MM.1S (cell line): ENCODE results near the gene BBS7.

Experiments used
- DNase-seq: peaks from one replicate; pipeline ENCODE4 v3.0.0-alpha.2; 2015
- H2AFZ ChIP-seq: fragments of 300-600 bp; sonication (generic); 2 replicates; pipeline ENCODE4 v1.6.0; 2016; ENCODE audit warnings: antibody characterized with exemption, low read length
- H3F3A ChIP-seq: fragments of 300-600 bp; sonication (generic); 2 replicates; pipeline ENCODE4 v1.6.1; 2016; ENCODE audit warnings: mild to moderate bottlenecking, antibody characterized with exemption, low read length, moderate library complexity, mixed read lengths; ENCODE audit not compliant: insufficient read depth
- H3K27ac ChIP-seq: fragments of 300-600 bp; sonication (generic); 2 replicates; pipeline ENCODE4 v1.5.1; 2016; ENCODE audit warnings: mild to moderate bottlenecking, low read length
- H3K27me3 ChIP-seq: fragments of 300-600 bp; sonication (generic); replicated peaks from 2 replicates; pipeline ENCODE4 v1.6.0; 2016; ENCODE audit warnings: low read length; ENCODE audit not compliant: insufficient read depth
- H3K36me3 ChIP-seq: fragments of 300-600 bp; sonication (generic); replicated peaks from 2 replicates; pipeline ENCODE4 v1.6.1; 2016; ENCODE audit warnings: mild to moderate bottlenecking, low read length, mixed read lengths; ENCODE audit not compliant: insufficient read depth
- H3K4me1 ChIP-seq: fragments of 300-600 bp; sonication (generic); 2 replicates; pipeline ENCODE4 v1.6.1; 2016; ENCODE audit warnings: low read length, mixed read lengths
- H3K4me2 ChIP-seq: fragments of 300-600 bp; sonication (generic); 2 replicates; pipeline ENCODE4 v1.6.0; 2016; ENCODE audit warnings: low read depth, low read length
- H3K4me3 ChIP-seq: fragments of 300-600 bp; sonication (generic); 2 replicates; pipeline ENCODE4 v1.5.1; 2016; ENCODE audit warnings: low read length, mixed read lengths
- H3K79me2 ChIP-seq: fragments of 300-600 bp; sonication (generic); 2 replicates; pipeline ENCODE4 v1.6.1; 2016; ENCODE audit warnings: mixed run types, low read length, mixed read lengths
- H3K9ac ChIP-seq: fragments of 300-600 bp; sonication (generic); 2 replicates; pipeline ENCODE4 v1.6.1; 2016; ENCODE audit warnings: low read length, mixed read lengths
- H3K9me2 ChIP-seq: fragments of 300-600 bp; sonication (generic); replicated peaks from 2 replicates; pipeline ENCODE4 v1.6.1; 2016; ENCODE audit warnings: mild to moderate bottlenecking, low read length, mixed read lengths; ENCODE audit not compliant: insufficient read depth
- H3K9me3 ChIP-seq: fragments of 300-600 bp; sonication (generic); replicated peaks from 2 replicates; pipeline ENCODE4 v1.6.1; 2016; ENCODE audit warnings: mild to moderate bottlenecking, low read length, mixed read lengths; ENCODE audit not compliant: insufficient read depth
- H4K20me1 ChIP-seq: fragments of 300-600 bp; sonication (generic); 2 replicates; pipeline ENCODE4 v1.6.1; 2016; ENCODE audit warnings: mild to moderate bottlenecking, low read length, moderate library complexity, mixed read lengths; ENCODE audit not compliant: insufficient read depth
- CTCF ChIP-seq: fragments of 300-600 bp; sonication (generic); IDR thresholded peaks from 2 replicates; pipeline ENCODE4 v1.5.1; 2016; ENCODE audit warnings: antibody characterized with exemption, low read length, mixed read lengths
- EZH2 ChIP-seq: fragments of 300-600 bp; sonication (generic); optimal IDR thresholded peaks from 2 replicates; pipeline ENCODE3; 2017; ENCODE audit warnings: low read depth, mild to moderate bottlenecking, antibody characterized with exemption, low read length, mixed read lengths
- EZH2phosphoT487 ChIP-seq: fragments of 300-600 bp; sonication (generic); IDR thresholded peaks from 2 replicates; pipeline ENCODE4 v1.6.1; 2018; ENCODE audit warnings: antibody characterized with exemption, low read length

BBS7 gene

GRCh38 chr4:121800638-121800960 is 69.7 kb downstream of the BBS7 start:
- Histone ChIP-seq H3K4me3 (peak overlapping the region; percentile 79), H3K4me1 (peaks cover 28% of the 10 kb centered on the region), H3K79me2 (peaks cover 34% of the 10 kb centered on the region), H2AFZ (peak overlapping the region; percentile 91), H4K20me1 (no peaks in the 10 kb centered on the region), H3K9me2 (no peaks in the 10 kb centered on the region), H3K9ac (peak overlapping the region; percentile 83), H3K27ac (peak overlapping the region; percentile 73), H3F3A (peaks cover 17% of the 10 kb centered on the region), H3K27me3 (no peaks in the 10 kb centered on the region), H3K4me2 (peak overlapping the region; percentile 81), H3K36me3 (peaks cover 5% of the 10 kb centered on the region), H3K9me3 (no peaks in the 10 kb centered on the region)
- no peak for DNase-seq
- TF ChIP-seq EZH2phosphoT487 = no peak
- no peak for TF ChIP-seq EZH2
- no peak for TF ChIP-seq CTCF

- H3K36me3 ChIP-seq = peaks cover 5% of the 10 kb centered on the region
- H3K4me2 ChIP-seq = peak overlapping the region; percentile 81
- H3K9me2 ChIP-seq = no peaks in the 10 kb centered on the region
- TF ChIP-seq EZH2 = no peak
- no peak for TF ChIP-seq EZH2phosphoT487
- TF ChIP-seq CTCF = no peak
- H3K27me3 ChIP-seq = no peaks in the 10 kb centered on the region
- no peak for DNase-seq
- peak overlapping the region; percentile 79 for H3K4me3 ChIP-seq
- peaks cover 30% of the 10 kb centered on the region for H3K79me2 ChIP-seq
- peaks cover 28% of the 10 kb centered on the region for H3K4me1 ChIP-seq
- peak overlapping the region; percentile 73; the same call in 1 of the 2 replicates for H3K27ac ChIP-seq
- H3K9ac ChIP-seq = peak overlapping the region; percentile 83; the same call in 1 of the 2 replicates
- H2AFZ ChIP-seq = peak overlapping the region; percentile 91; the same call in 1 of the 2 replicates
- no peaks in the 10 kb centered on the region for H4K20me1 ChIP-seq
- H3K9me3 ChIP-seq = no peaks in the 10 kb centered on the region
- peaks cover 17% of the 10 kb centered on the region for H3F3A ChIP-seq
Measured at GRCh38 chr4:121799867-121800501, 70.3 kb downstream of the BBS7 start.

- Histone ChIP-seq H3K79me2 (peaks cover 24% of the 10 kb centered on the region), H3K9ac (no peak overlapping the region), H3F3A (peaks cover 17% of the 10 kb centered on the region), H2AFZ (no peak overlapping the region), H3K4me2 (peak overlapping the region; percentile 81), H3K9me2 (no peaks in the 10 kb centered on the region), H3K27me3 (no peaks in the 10 kb centered on the region), H3K4me1 (peaks cover 28% of the 10 kb centered on the region), H3K4me3 (no peak overlapping the region), H4K20me1 (no peaks in the 10 kb centered on the region), H3K27ac (no peak overlapping the region), H3K36me3 (no peaks in the 10 kb centered on the region; the same call in 1 of the 2 replicates), H3K9me3 (no peaks in the 10 kb centered on the region)
- peak; percentile 14 for DNase-seq
- TF ChIP-seq CTCF (no peak), EZH2phosphoT487 (no peak), EZH2 (no peak)
Measured at GRCh38 chr4:121799208-121799823, 71.0 kb downstream of the BBS7 start.
